H1 (cell line): Measurements from ENCODE around the gene COL4A1. TPM values are rescaled to one million over a fixed set of nuclear protein-coding genes. Genes with fewer than 3 reads are reported as not detected.

Experiments
- ASH2L ChIP-seq: fragments of 200-600, 300-600 bp; sonication (generic); IDR thresholded peaks from one replicate; pipeline ENCODE4 v1.7.1; 2017; ENCODE audit warnings: low read length
- BACH1 ChIP-seq: IDR thresholded peaks from 2 replicates; pipeline ENCODE4 v1.6.1; 2012; ENCODE audit warnings: low read length, improper control_type of control experiment
- HDAC2 ChIP-seq, 2 experiments: fragments of 300-600 bp in 1 of 2; sonication (generic) in 1 of 2; IDR thresholded peaks; 2 replicates each; pipeline ENCODE4 v1.6.1; 2011 to 2012; ENCODE audit warnings: low read depth in 2 of 2, low read length in 2 of 2, mild to moderate bottlenecking in 2 of 2, moderate library complexity in 2 of 2, borderline replicate concordance in 1 of 2, inconsistent platforms in 1 of 2
- HDAC6 ChIP-seq: IDR thresholded peaks from one replicate; pipeline ENCODE4 v1.7.1; 2012; ENCODE audit warnings: low read depth, mild to moderate bottlenecking, inconsistent platforms, low read length, moderate library complexity
- MAFK ChIP-seq: IDR thresholded peaks from 2 replicates; pipeline ENCODE4 v1.6.1; 2012; ENCODE audit warnings: low read depth, mild to moderate bottlenecking, improper control_type of control experiment, low read length
- RBBP5 ChIP-seq: IDR thresholded peaks from 2 replicates; pipeline ENCODE4 v1.7.1; 2012; ENCODE audit warnings: low read depth, mild to moderate bottlenecking, inconsistent platforms, low read length, moderate library complexity, borderline replicate concordance
- RNF2 ChIP-seq: fragments of 200-900, 300-1000 bp; sonication (generic); IDR thresholded peaks from 2 replicates; pipeline ENCODE4 v1.7.1; 2016; ENCODE audit warnings: borderline replicate concordance, low read depth, mild to moderate bottlenecking, antibody characterized with exemption, low read length; ENCODE audit not compliant: poor library complexity, severe bottlenecking; ENCODE audit errors: missing control alignments
- SIN3A ChIP-seq, 2 experiments: IDR thresholded peaks in 1 of 2; conservative IDR thresholded peaks in 1 of 2; 2 replicates each; pipeline ENCODE4 v1.6.1; 2011 to 2012; ENCODE audit warnings: low read length in 2 of 2, improper control_type of control experiment in 1 of 2, low read depth in 1 of 2, mild to moderate bottlenecking in 1 of 2
- polyA plus RNA-seq, 7 experiments: library from polyadenylated mRNA; depleted of rRNA in 3 of 7; stranded (reverse) in 5 of 7; unstranded in 2 of 7; fragments of >200 nt in 5 of 7; fragments of 200-250 nt in 2 of 7; gene quantifications; 1 replicate in 5 of 7; 2 replicates in 1 of 7; 4 replicates in 1 of 7; pipeline versions ENCODE4 v1.2.1 to v1.2.3, GENCODE V29; 2011 to 2013; ENCODE audit warnings: missing spikeins in 2 of 7, mixed read lengths in 2 of 7
- total RNA-seq: library from RNA; stranded (reverse); fragmentation: NEBNext Ultra II Directional; extraction: Animal tissue kit (Norgen Biotek cat#: 25700); gene quantifications from 2 replicates; pipeline ENCODE4 v1.2.1, GENCODE V29; 2021
- TF ChIP-seq, protein P1 (sequence below), 3 experiments: IDR thresholded peaks; 1 replicate in 2 of 3; 2 replicates in 1 of 3; pipeline versions ENCODE4 v1.5.1 to v1.6.1; 2011; ENCODE audit warnings: low read length in 3 of 3, mild to moderate bottlenecking in 3 of 3, inconsistent platforms in 2 of 3, low read depth in 1 of 3, moderate library complexity in 1 of 3; ENCODE audit not compliant: insufficient read depth in 1 of 3; ENCODE audit errors: control extremely low read depth in 1 of 3

COL4A1 gene
- total and polyA plus RNA-seq, 2 of the 8 experiments (the other 6 are each of a cell fraction or from before 2014, with no cell fraction given) = 30.7 to 82.0 TPM

DNA sequence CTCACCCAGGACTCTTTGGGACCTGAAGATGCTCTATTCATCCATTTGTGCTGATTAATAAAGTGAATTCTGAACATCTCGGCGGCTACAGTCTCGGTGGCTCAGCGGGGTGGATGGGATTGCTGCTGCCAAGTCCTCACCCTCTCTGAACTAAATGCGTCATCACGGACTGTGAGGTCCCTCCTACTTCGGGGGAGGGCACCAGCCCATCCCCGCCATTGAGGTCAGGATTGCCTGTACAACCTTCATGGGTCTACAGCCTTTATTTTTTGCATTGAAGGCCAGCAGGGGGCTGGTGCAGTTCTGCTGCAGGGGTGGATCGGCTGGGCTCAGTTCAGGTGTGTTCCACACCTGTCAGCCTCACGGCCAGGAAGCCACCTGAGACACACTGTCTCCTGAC is 181.8 kb downstream of the COL4A1 start (continued):
- TF ChIP-seq SIN3A (conservative IDR thresholded peaks at IDR 0.05 in 1 of 2, IDR thresholded peaks at IDR 0.05 in 1 of 2; ENCODE audit: low read depth in 1 of 2, low read length in 2 of 2) (no peak), RNF2 (no peak), ASH2L (no peak), HDAC6 (no peak), HDAC2 (IDR thresholded peaks at IDR 0.05; ENCODE audit: borderline replicate concordance in 1 of 2, low read depth in 2 of 2, low read length in 2 of 2) (no peak), MAFK (no peak), BACH1 (no peak), RBBP5 (no peak)
- TF ChIP-seq, protein P1, sequence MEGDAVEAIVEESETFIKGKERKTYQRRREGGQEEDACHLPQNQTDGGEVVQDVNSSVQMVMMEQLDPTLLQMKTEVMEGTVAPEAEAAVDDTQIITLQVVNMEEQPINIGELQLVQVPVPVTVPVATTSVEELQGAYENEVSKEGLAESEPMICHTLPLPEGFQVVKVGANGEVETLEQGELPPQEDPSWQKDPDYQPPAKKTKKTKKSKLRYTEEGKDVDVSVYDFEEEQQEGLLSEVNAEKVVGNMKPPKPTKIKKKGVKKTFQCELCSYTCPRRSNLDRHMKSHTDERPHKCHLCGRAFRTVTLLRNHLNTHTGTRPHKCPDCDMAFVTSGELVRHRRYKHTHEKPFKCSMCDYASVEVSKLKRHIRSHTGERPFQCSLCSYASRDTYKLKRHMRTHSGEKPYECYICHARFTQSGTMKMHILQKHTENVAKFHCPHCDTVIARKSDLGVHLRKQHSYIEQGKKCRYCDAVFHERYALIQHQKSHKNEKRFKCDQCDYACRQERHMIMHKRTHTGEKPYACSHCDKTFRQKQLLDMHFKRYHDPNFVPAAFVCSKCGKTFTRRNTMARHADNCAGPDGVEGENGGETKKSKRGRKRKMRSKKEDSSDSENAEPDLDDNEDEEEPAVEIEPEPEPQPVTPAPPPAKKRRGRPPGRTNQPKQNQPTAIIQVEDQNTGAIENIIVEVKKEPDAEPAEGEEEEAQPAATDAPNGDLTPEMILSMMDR (IDR thresholded peaks at IDR 0.05; ENCODE audit: control extremely low read depth in 1 of 3, insufficient read depth in 1 of 3, low read depth in 1 of 3, low read length in 3 of 3) = no peak
- TF ChIP-seq, all 59 proteins: peak for 0
